ENCODE measurements around the gene TMEM258. TPM values are rescaled to one million over a fixed set of nuclear protein-coding genes. Genes with fewer than 3 reads are reported as not detected.
A peak's percentile ranks its signal among the peaks of the same experiment; 100 is the strongest.

TMEM258 gene
- total RNA-seq, 1 experiment from 2014 or later: 201 TPM

GRCh38 chr11:61828629-61829407 is 36.4 kb upstream of the TMEM258 start:
- Mint-ChIP-seq H3K27me3 (ENCODE audit: low read depth) (no peaks in the 10 kb centered on the region), H3K4me3 (peak overlapping the region; percentile 91 to 93), H3K9me3 (no peaks in the 10 kb centered on the region), H3K27ac (peak overlapping the region; percentile 95 to 99 (median 97)), H3K4me1 (peaks cover 56% of the 10 kb centered on the region in 2 experiments), H3K36me3 (ENCODE audit: insufficient read depth in 1 of 3, low read depth in 3 of 3) (peaks cover 19 to 32% (median 31%) of the 10 kb centered on the region in 3 experiments; a peak in 6 of 7 replicates)
- H2BK5ac ChIP-seq (ENCODE audit: insufficient read length, low read length): no peak overlapping the region
- peaks cover 2% of the 10 kb centered on the region for H3K79me1 ChIP-seq (ENCODE audit: insufficient read depth, low read depth, low read length, poor library complexity, severe bottlenecking)
- H3K18ac ChIP-seq (ENCODE audit: insufficient read length, low read depth, low read length): peak overlapping the region; percentile 40
- H3K27ac ChIP-seq (ENCODE audit: insufficient read length, low read depth, low read length): no peak overlapping the region
- H4K20me1 ChIP-seq (ENCODE audit: control insufficient read depth, insufficient read depth, insufficient read length): no peaks in the 10 kb centered on the region
- H2BK20ac ChIP-seq (ENCODE audit: low read depth, low read length, poor library complexity, severe bottlenecking): no peak overlapping the region
- H3K79me2 ChIP-seq (ENCODE audit: insufficient read depth, low read length): peaks cover 38% of the 10 kb centered on the region; the same call in 1 of the 2 replicates
- H3K23me2 ChIP-seq (ENCODE audit: insufficient read length, low read depth, low read length, poor library complexity, severe bottlenecking): peaks cover 16% of the 10 kb centered on the region
- H3K56ac ChIP-seq (ENCODE audit: insufficient read length, low read depth, low read length): no peak overlapping the region
- H2AFZ ChIP-seq (ENCODE audit: low read length): no peak overlapping the region
- H3K9me3 ChIP-seq (ENCODE audit: control insufficient read depth, low read depth, low read length): no peaks in the 10 kb centered on the region
- no peak overlapping the region for H3K4ac ChIP-seq (ENCODE audit: low read depth, low read length)
- no peak overlapping the region for H2BK15ac ChIP-seq (ENCODE audit: low read depth, low read length)
- no peak overlapping the region for H3T11ph ChIP-seq (ENCODE audit: low read length)
- peak; percentile 44 for DNase-seq
- H2BK12ac ChIP-seq (ENCODE audit: insufficient read length, low read depth, low read length): no peak overlapping the region
- H3K4me2 ChIP-seq (ENCODE audit: insufficient read depth, insufficient read length, low read length): peak overlapping the region; percentile 96
- H2AK5ac ChIP-seq (ENCODE audit: insufficient read length, low read length): no peak overlapping the region
- H4K5ac ChIP-seq (ENCODE audit: insufficient read length, low read depth, low read length): no peak overlapping the region
- peaks cover 7% of the 10 kb centered on the region; the same call in 1 of the 2 replicates for H3K4me1 ChIP-seq (ENCODE audit: insufficient read depth, low read length)
- no peak overlapping the region for H4K91ac ChIP-seq (ENCODE audit: insufficient read length, low read depth, low read length)
- peak; percentile 68 for TF ChIP-seq CTCF (conservative IDR thresholded peaks at IDR 0.05)
- peak overlapping the region; percentile 54 for H3K9ac ChIP-seq (ENCODE audit: extremely low read depth, insufficient read length, low read length)
- peak overlapping the region; percentile 66 for H3K14ac ChIP-seq (ENCODE audit: insufficient read depth, low read length)
- WGBS (ENCODE audit: extremely low coverage, insufficient read length, low lambda C conversion rate): no CpG with 5 or more reads among the region's 55 CpGs
- H3K27me3 ChIP-seq (ENCODE audit: insufficient read depth, low read length): no peaks in the 10 kb centered on the region
- no peak overlapping the region for H3K23ac ChIP-seq (ENCODE audit: insufficient read length, low read depth, low read length)
- H2BK120ac ChIP-seq (ENCODE audit: low read depth, low read length, poor library complexity, severe bottlenecking): no peak overlapping the region
- no peak overlapping the region for H4K8ac ChIP-seq (replicated peaks; ENCODE audit: insufficient read length, low read depth, low read length)
